ENCODE measurements around the gene TBX10.
A peak's percentile ranks its signal among the peaks of the same experiment; 100 is the strongest.

The TBX10 gene

GRCh38 chr11:67631853-67632174 lies 7.7 kb downstream of the TBX10 start:
- TF ChIP-seq CTCF (conservative IDR thresholded peaks at IDR 0.05; ENCODE audit: low read depth, low read length): no peak
- Histone ChIP-seq H3K9ac (no peak overlapping the region), H3K4me1 (ENCODE audit: low read depth, poor library complexity, severe bottlenecking) (peaks cover 16% of the 10 kb centered on the region), H3K27me3 (ENCODE audit: insufficient read depth, low read depth) (no peaks in the 10 kb centered on the region), H3K36me3 (ENCODE audit: insufficient read depth) (no peaks in the 10 kb centered on the region), H3K4me3 (IDR thresholded peaks at IDR 0.05; ENCODE audit: insufficient read depth, low read depth, low read length) (no peak overlapping the region), H4K20me1 (ENCODE audit: insufficient read depth) (no peaks in the 10 kb centered on the region), H3K27ac (no peak overlapping the region), H3K79me2 (ENCODE audit: insufficient read depth, low read depth) (no peaks in the 10 kb centered on the region), H2AFZ (ENCODE audit: low read depth) (no peak overlapping the region; the same call in 1 of the 2 replicates), H3K4me2 (no peak overlapping the region)

- peak overlapping the region; percentile 92; the same call in 1 of the 2 replicates for H2AFZ ChIP-seq (ENCODE audit: low read depth)
- peak overlapping the region; percentile 99; the same call in 1 of the 2 replicates for H3K4me2 ChIP-seq
- H3K4me3 ChIP-seq (IDR thresholded peaks at IDR 0.05; ENCODE audit: insufficient read depth, low read depth, low read length): no peak overlapping the region
- H3K4me1 ChIP-seq (ENCODE audit: low read depth, poor library complexity, severe bottlenecking): peaks cover 16% of the 10 kb centered on the region
- H3K36me3 ChIP-seq (ENCODE audit: insufficient read depth): no peaks in the 10 kb centered on the region
- no peaks in the 10 kb centered on the region for H3K79me2 ChIP-seq (ENCODE audit: insufficient read depth, low read depth)
- H3K27me3 ChIP-seq (ENCODE audit: insufficient read depth, low read depth): no peaks in the 10 kb centered on the region
- TF ChIP-seq CTCF (conservative IDR thresholded peaks at IDR 0.05; ENCODE audit: low read depth, low read length): no peak
- no peak overlapping the region for H3K27ac ChIP-seq
- no peaks in the 10 kb centered on the region for H4K20me1 ChIP-seq (ENCODE audit: insufficient read depth)
- H3K9ac ChIP-seq: no peak overlapping the region
These were observed 8.2 kb downstream of the TBX10 start for GRCh38 chr11:67631411-67631810.

DNA sequence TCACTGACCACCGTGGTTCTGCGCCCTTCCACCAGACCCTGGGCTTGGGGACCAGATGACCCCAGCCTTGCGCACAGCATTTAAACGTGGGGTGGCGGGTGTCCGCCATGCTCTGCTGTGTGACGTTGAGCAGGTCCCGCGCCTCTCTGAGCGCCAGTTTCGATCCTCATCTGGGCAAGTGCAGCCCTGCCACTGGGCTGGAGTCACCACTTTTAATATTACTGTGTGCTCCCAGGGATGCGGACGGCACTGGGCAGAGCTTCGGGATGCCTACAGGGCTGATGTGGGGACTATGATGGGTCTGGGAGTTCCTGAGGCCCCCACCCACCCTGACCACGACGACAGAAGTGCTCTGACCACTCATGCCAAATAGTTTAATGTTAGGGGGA lies 8.6 kb downstream of the TBX10 start:
- peaks cover 16% of the 10 kb centered on the region for H3K4me1 ChIP-seq (ENCODE audit: low read depth, poor library complexity, severe bottlenecking)
- peak overlapping the region; percentile 92 for H2AFZ ChIP-seq (ENCODE audit: low read depth)
- no peaks in the 10 kb centered on the region for H3K79me2 ChIP-seq (ENCODE audit: insufficient read depth, low read depth)
- peak; percentile 31; the same call in 1 of the 2 replicates for TF ChIP-seq CTCF (conservative IDR thresholded peaks at IDR 0.05; ENCODE audit: low read depth, low read length)
- peak overlapping the region; percentile 48; the same call in 1 of the 2 replicates for H3K9ac ChIP-seq
- peak overlapping the region; percentile 99 for H3K4me2 ChIP-seq
- H3K4me3 ChIP-seq (IDR thresholded peaks at IDR 0.05; ENCODE audit: insufficient read depth, low read depth, low read length): no peak overlapping the region
- H4K20me1 ChIP-seq (ENCODE audit: insufficient read depth): no peaks in the 10 kb centered on the region
- H3K36me3 ChIP-seq (ENCODE audit: insufficient read depth): no peaks in the 10 kb centered on the region
- H3K27ac ChIP-seq: peak overlapping the region; percentile 64
- H3K27me3 ChIP-seq (ENCODE audit: insufficient read depth, low read depth): no peaks in the 10 kb centered on the region

GRCh38 chr11:67630228-67630942 lies 9.2 kb downstream of the TBX10 start:
- Histone ChIP-seq H3K9ac (peak overlapping the region; percentile 48; the same call in 1 of the 2 replicates), H4K20me1 (ENCODE audit: insufficient read depth) (no peaks in the 10 kb centered on the region), H3K27ac (peak overlapping the region; percentile 64), H3K4me1 (ENCODE audit: low read depth, poor library complexity, severe bottlenecking) (peaks cover 16% of the 10 kb centered on the region), H2AFZ (ENCODE audit: low read depth) (peak overlapping the region; percentile 92), H3K27me3 (ENCODE audit: insufficient read depth, low read depth) (no peaks in the 10 kb centered on the region), H3K36me3 (ENCODE audit: insufficient read depth) (no peaks in the 10 kb centered on the region), H3K4me2 (peak overlapping the region; percentile 99), H3K4me3 (IDR thresholded peaks at IDR 0.05; ENCODE audit: insufficient read depth, low read depth, low read length) (no peak overlapping the region), H3K79me2 (ENCODE audit: insufficient read depth, low read depth) (no peaks in the 10 kb centered on the region)
- TF ChIP-seq CTCF (conservative IDR thresholded peaks at IDR 0.05; ENCODE audit: low read depth, low read length): peak; percentile 73
